Common myeloid progenitor, CD34-positive (primary cell): ENCODE results near the gene SH2D5.
"Not testable (repeated sequence)": the region's sequence is repeated elsewhere in the genome, so short reads cannot be mapped to it uniquely, and the experiment has no call there.

ENCODE experiments used
- CTCF ChIA-PET: fragments of 350-600 bp; sonication (Branson Sonifier 250); formaldehyde crosslinking; loops from one replicate; lab custom pipeline; 2021; ENCODE audit warnings: antibody characterized with exemption; lab: Charles Lee
- POLR2A ChIA-PET: fragments of 350-600 bp; sonication (Branson Sonifier 250); formaldehyde crosslinking; loops from one replicate; lab custom pipeline; 2021; ENCODE audit warnings: antibody characterized with exemption; lab: Charles Lee
- DNase-seq, 3 donors: peaks; one replicate each; pipeline versions ENCODE4 v3.0.0 to v3.0.0-alpha.2; 2013
- H3K27ac ChIP-seq, 2 experiments: 1 replicate in 1 of 2; 2 replicates in 1 of 2; pipeline ENCODE4 v1.7.0; 2013; ENCODE audit warnings: inconsistent platforms in 2 of 2, low read length in 2 of 2, mild to moderate bottlenecking in 2 of 2, low read depth in 1 of 2, moderate library complexity in 1 of 2; ENCODE audit not compliant: severe bottlenecking in 2 of 2, insufficient read depth in 1 of 2, poor library complexity in 1 of 2
- H3K27me3 ChIP-seq, 5 experiments: replicated peaks in 2 of 5; 1 replicate in 3 of 5; 2 replicates in 2 of 5; pipeline versions ENCODE4 v1.6.1 to v1.7.0; 2013; ENCODE audit warnings: low read length in 4 of 5, mild to moderate bottlenecking in 2 of 5, moderate library complexity in 2 of 5, inconsistent platforms in 1 of 5; ENCODE audit not compliant: insufficient read depth in 5 of 5, control insufficient read depth in 4 of 5
- H3K36me3 ChIP-seq, 4 experiments: 1 replicate in 2 of 4; 2 replicates in 2 of 4; pipeline versions ENCODE4 v1.6.1 to v1.7.0; 2013; ENCODE audit warnings: low read length in 3 of 4, control low read depth in 1 of 4, mild to moderate bottlenecking in 1 of 4; ENCODE audit not compliant: control insufficient read depth in 4 of 4, insufficient read depth in 4 of 4
- H3K4me1 ChIP-seq, 4 experiments: 1 replicate in 3 of 4; 2 replicates in 1 of 4; pipeline versions ENCODE4 v1.6.1 to v1.7.1; 2013; ENCODE audit warnings: low read length in 3 of 4, mild to moderate bottlenecking in 3 of 4, control low read depth in 1 of 4, inconsistent platforms in 1 of 4, moderate library complexity in 1 of 4; ENCODE audit not compliant: control insufficient read depth in 4 of 4, insufficient read depth in 4 of 4; ENCODE audit errors: control extremely low read depth in 1 of 4
- H3K4me3 ChIP-seq, 7 experiments: 1 replicate in 4 of 7; 2 replicates in 3 of 7; pipeline versions ENCODE4 v1.5.1 to v1.7.0; 2013; ENCODE audit warnings: mild to moderate bottlenecking in 7 of 7, low read length in 6 of 7, moderate library complexity in 6 of 7, inconsistent platforms in 2 of 7, low read depth in 2 of 7, control low read depth in 1 of 7; ENCODE audit not compliant: insufficient read depth in 4 of 7, control insufficient read depth in 1 of 7; ENCODE audit errors: extremely low read depth in 1 of 7
- H3K9me3 ChIP-seq, 5 experiments: 1 replicate in 4 of 5; 2 replicates in 1 of 5; pipeline versions ENCODE4 v1.6.1 to v1.7.1; 2013; ENCODE audit warnings: low read length in 4 of 5, mild to moderate bottlenecking in 2 of 5, inconsistent platforms in 1 of 5, low read depth in 1 of 5, moderate library complexity in 1 of 5; ENCODE audit not compliant: control insufficient read depth in 4 of 5, insufficient read depth in 2 of 5; ENCODE audit errors: control extremely low read depth in 1 of 5
- WGBS: methylation state at CpG from one replicate; pipeline ENCODE4 v1.1.5; 2013; ENCODE audit not compliant: insufficient coverage; 5-methylcytosine and 5-hydroxymethylcytosine counted together

SH2D5 gene

GRCh38 chr1:20720631-20721091 is 11.8 kb downstream of the SH2D5 start:
- DNase-seq = no peak
- Histone ChIP-seq H3K4me3 (no peak overlapping the region), H3K36me3 (no peaks in the 10 kb centered on the region), H3K4me1 (peaks cover 0 to 10% (median 9%) of the 10 kb centered on the region in 4 experiments), H3K9me3 (no peaks in the 10 kb centered on the region), H3K27ac (no peak overlapping the region), H3K27me3 (peaks cover 5 to 40% (median 23%) of the 10 kb centered on the region in 5 experiments)
- WGBS = 98% methylated on average over 12 of the region's 12 CpGs
- POLR2A ChIA-PET = no interaction called here
- CTCF ChIA-PET = interaction anchor here (0.7 to 0.8 kb wide), 2 partner anchors 13 to 18 kb away, joined by 3 read pairs; no protein-coding TSS in a partner anchor

- POLR2A ChIA-PET = interaction anchor here (1.2 kb wide), 1 partner anchor 11 kb away, joined by 4 read pairs; no protein-coding TSS in a partner anchor
- Histone ChIP-seq H3K27ac (no peak overlapping the region), H3K9me3 (no peaks in the 10 kb centered on the region), H3K36me3 (no peaks in the 10 kb centered on the region), H3K4me3 (no peak overlapping the region), H3K4me1 (peaks cover 0 to 10% (median 9%) of the 10 kb centered on the region in 4 experiments), H3K27me3 (peaks cover 5 to 46% (median 24%) of the 10 kb centered on the region in 5 experiments)
- CTCF ChIA-PET = interaction anchor here (0.7 to 2.5 kb wide), 2 partner anchors 12 to 22 kb away, joined by 3 to 14 read pairs; no protein-coding TSS in a partner anchor
- DNase-seq = no peak
- 86% methylated on average over 3 of the region's 5 CpGs for WGBS
Measured at GRCh38 chr1:20719871-20720620, 12.5 kb downstream of the SH2D5 start.

- peaks cover 0 to 10% (median 9%) of the 10 kb centered on the region in 4 experiments for H3K4me1 ChIP-seq
- H3K27ac ChIP-seq = no peak overlapping the region
- H3K9me3 ChIP-seq = no peaks in the 10 kb centered on the region
- CTCF ChIA-PET = interaction anchor here (2.0 to 2.5 kb wide), 2 partner anchors 8 to 21 kb away, joined by 11 to 14 read pairs; no protein-coding TSS in a partner anchor
- H3K36me3 ChIP-seq = no peaks in the 10 kb centered on the region
- WGBS = 85% methylated on average over 8 of the region's 8 CpGs
- no peak for DNase-seq
- peaks cover 5 to 49% (median 26%) of the 10 kb centered on the region in 5 experiments for H3K27me3 ChIP-seq
- H3K4me3 ChIP-seq = no peak overlapping the region
- POLR2A ChIA-PET = interaction anchor here (1.2 kb wide), 1 partner anchor 11 kb away, joined by 4 read pairs; no protein-coding TSS in a partner anchor
Measured at GRCh38 chr1:20719261-20719660, 13.2 kb downstream of the SH2D5 start.

- H3K9me3 ChIP-seq, H3K27ac ChIP-seq, DNase-seq, H3K36me3 ChIP-seq, H3K4me1 ChIP-seq: not testable (repeated sequence)
- 65% methylated on average over 12 of the region's 17 CpGs for WGBS
- CTCF ChIA-PET = interaction anchor here (0.8 to 2.5 kb wide), 3 partner anchors 9 to 20 kb away, joined by 3 to 14 read pairs (median 11); no protein-coding TSS in a partner anchor
- peaks cover 5 to 49% (median 26%) of the 10 kb centered on the region in 5 experiments for H3K27me3 ChIP-seq
- POLR2A ChIA-PET = interaction anchor here (0.5 to 0.8 kb wide), 2 partner anchors 8 to 11 kb away, joined by 3 read pairs; no protein-coding TSS in a partner anchor
- H3K4me3 ChIP-seq = peak overlapping the region in 5 of 7 experiments; percentile 3 to 59 (median 37)
Measured at GRCh38 chr1:20718343-20718882, 14.1 kb downstream of the SH2D5 start.

- Histone ChIP-seq H3K27ac (no peak within 1 kb of the TSS), H3K9me3 (no peaks in the 10 kb centered on the region), H3K36me3 (no peaks in the 10 kb centered on the region), H3K4me3 (peak within 1 kb of the TSS in 6 of 7 experiments; percentile 3 to 66 (median 49)), H3K27me3 (peaks cover 5 to 49% (median 26%) of the 10 kb centered on the region in 5 experiments), H3K4me1 (peaks cover 0 to 10% (median 9%) of the 10 kb centered on the region in 4 experiments)
- 1% methylated on average over 85 of the region's 112 CpGs for WGBS
- peak; percentile 83 to 88 (median 85) for DNase-seq
- POLR2A ChIA-PET = interaction anchor here (0.5 to 0.8 kb wide), 2 partner anchors 9 to 12 kb away, joined by 3 read pairs; no protein-coding TSS in a partner anchor
- CTCF ChIA-PET = interaction anchor here (0.8 to 2.5 kb wide), 3 partner anchors 10 to 20 kb away, joined by 3 to 14 read pairs (median 11); no protein-coding TSS in a partner anchor
Measured at GRCh38 chr1:20717452-20718342, 14.8 kb downstream of the SH2D5 start, which contains the start of gene KIF17. Gene KIF17, minus strand, starts transcription at chr1:20718007. Its CDS starts 301 bp downstream, at chr1:20717706.

GRCh38 chr1:20716232-20716631 is 16.3 kb downstream of the SH2D5 start:
- Histone ChIP-seq H3K27me3 (peaks cover 5 to 49% (median 26%) of the 10 kb centered on the region in 5 experiments), H3K36me3 (no peaks in the 10 kb centered on the region), H3K4me1 (peaks cover 0 to 10% (median 9%) of the 10 kb centered on the region in 4 experiments), H3K4me3 (no peak overlapping the region), H3K27ac (no peak overlapping the region), H3K9me3 (no peaks in the 10 kb centered on the region)
- DNase-seq = no peak
- CTCF ChIA-PET = interaction anchor here (0.9 to 1.4 kb wide), 3 partner anchors 11 to 24 kb away, joined by 3 to 5 read pairs (median 3); no protein-coding TSS in a partner anchor
- POLR2A ChIA-PET = no interaction called here
- WGBS = 87% methylated on average over 6 of the region's 13 CpGs
